Endothelial cell of umbilical vein (primary cell): ENCODE data around the gene DZIP3. TPM values are rescaled to one million over a fixed set of nuclear protein-coding genes. Genes with fewer than 3 reads are reported as not detected.
A peak's percentile ranks its signal among the peaks of the same experiment; 100 is the strongest.

Experiments used
- BruUV-seq: library from RNA; stranded (reverse); fragments of 400-500 nt; replicated peaks from 2 replicates; lab custom pipeline; 2021; lab: Mats Ljungman, UMichigan
- CTCF ChIA-PET: fragments of 300-600, 350-600 bp; sonication (Branson Sonifier 250); formaldehyde crosslinking; loops from one replicate; lab custom pipeline; 2021; ENCODE audit warnings: antibody characterized with exemption, inconsistent platforms; lab: Charles Lee
- POLR2A ChIA-PET: fragments of 300-600, 350-600 bp; sonication (Branson Sonifier 250); formaldehyde crosslinking; loops from one replicate; lab custom pipeline; 2021; ENCODE audit warnings: antibody characterized with exemption, inconsistent platforms; lab: Charles Lee
- DNase-seq: peaks from one replicate; pipeline ENCODE4 v3.0.0-alpha.2; 2011; ENCODE audit warnings: low read depth, low spot score
- FAIRE-seq: peaks from 2 replicates; lab custom pipeline; 2011; peaks lifted over from hg19 to GRCh38; lab: Jason Lieb, UNC
- H2AFZ ChIP-seq: 2 replicates; pipeline ENCODE4 v1.6.0; 2012; ENCODE audit warnings: low read depth, low read length, control low read depth, inconsistent platforms
- H3K27ac ChIP-seq: 2 replicates; pipeline ENCODE4 v1.5.1; 2011; ENCODE audit warnings: low read depth, mild to moderate bottlenecking, control low read depth, low read length, moderate library complexity; ENCODE audit not compliant: insufficient read depth
- H3K27me3 ChIP-seq, 2 experiments: 2 replicates each; pipeline versions ENCODE4 v1.6.0 to v1.6.1; 2011; ENCODE audit warnings: low read length in 2 of 2, mixed read lengths in 1 of 2; ENCODE audit not compliant: control insufficient read depth in 2 of 2, insufficient read depth in 2 of 2
- H3K36me3 ChIP-seq, 2 experiments: 2 replicates in 1 of 2; 3 replicates in 1 of 2; pipeline ENCODE4 v1.5.1; 2011; ENCODE audit warnings: low read length in 2 of 2, mild to moderate bottlenecking in 1 of 2, moderate library complexity in 1 of 2; ENCODE audit not compliant: control insufficient read depth in 2 of 2, insufficient read depth in 2 of 2; ENCODE audit errors: extremely low read depth in 1 of 2
- H3K4me1 ChIP-seq: 3 replicates; pipeline ENCODE4 v1.5.1; 2011; ENCODE audit warnings: mild to moderate bottlenecking, low read length; ENCODE audit not compliant: control insufficient read depth, insufficient read depth; ENCODE audit errors: extremely low read depth
- H3K4me2 ChIP-seq: 2 replicates; pipeline ENCODE4 v1.6.1; 2011; ENCODE audit warnings: low read length, control low read depth, mixed read lengths; ENCODE audit not compliant: insufficient read depth
- H3K4me3 ChIP-seq, 3 experiments: fragments of 200-600 bp in 1 of 3; sonication (generic), shearing (Covaris generic) in 1 of 3; replicated peaks in 1 of 3; 2 replicates each; pipeline ENCODE4 v1.5.1; 2011 to 2016; ENCODE audit warnings: control low read depth in 3 of 3, low read length in 3 of 3, mild to moderate bottlenecking in 2 of 3, inconsistent platforms in 1 of 3, low read depth in 1 of 3, moderate library complexity in 1 of 3; ENCODE audit not compliant: insufficient read depth in 1 of 3
- H3K79me2 ChIP-seq: 2 replicates; pipeline ENCODE4 v1.6.0; 2012; ENCODE audit warnings: low read length, inconsistent platforms; ENCODE audit not compliant: control insufficient read depth, insufficient read depth
- H3K9ac ChIP-seq: replicated peaks from 2 replicates; pipeline ENCODE3; 2011; ENCODE audit warnings: low read length, control low read depth; ENCODE audit not compliant: insufficient read depth; ENCODE audit errors: extremely low read depth
- H3K9me1 ChIP-seq: replicated peaks from 3 replicates; pipeline ENCODE4 v1.6.0; 2011; ENCODE audit warnings: mild to moderate bottlenecking, low read length; ENCODE audit not compliant: control insufficient read depth, insufficient read depth; ENCODE audit errors: extremely low read depth
- H3K9me3 ChIP-seq: replicated peaks from 2 replicates; pipeline ENCODE4 v1.5.1; 2012; ENCODE audit warnings: low read length, inconsistent platforms; ENCODE audit not compliant: control insufficient read depth, insufficient read depth
- H4K20me1 ChIP-seq: replicated peaks from 2 replicates; pipeline ENCODE3; 2011; ENCODE audit warnings: mild to moderate bottlenecking, low read length; ENCODE audit not compliant: control insufficient read depth, insufficient read depth; ENCODE audit errors: extremely low read depth
- CTCF ChIP-seq, 2 donors: IDR thresholded peaks; 1 replicate in 1 of 2; 2 replicates in 1 of 2; pipeline ENCODE4 v1.5.1; 2011; ENCODE audit warnings: low read length in 2 of 2, mild to moderate bottlenecking in 2 of 2, moderate library complexity in 2 of 2, control low read depth in 1 of 2, inconsistent platforms in 1 of 2, low read depth in 1 of 2; ENCODE audit not compliant: insufficient read depth in 1 of 2; ENCODE audit errors: extremely low read depth in 1 of 2
- EZH2 ChIP-seq: IDR thresholded peaks from 2 replicates; pipeline ENCODE4 v1.6.1; 2012; ENCODE audit warnings: borderline replicate concordance, low read depth, mild to moderate bottlenecking, moderate library complexity, low read length, inconsistent platforms; ENCODE audit not compliant: severe bottlenecking
- FOS ChIP-seq: IDR thresholded peaks from 2 replicates; pipeline ENCODE4 v1.6.1; 2011; ENCODE audit warnings: mild to moderate bottlenecking, low read length, moderate library complexity, borderline replicate concordance; ENCODE audit not compliant: insufficient read depth
- GATA2 ChIP-seq: IDR thresholded peaks from 2 replicates; pipeline ENCODE4 v1.7.0; 2011; ENCODE audit warnings: low read depth, mild to moderate bottlenecking, moderate library complexity, mixed read lengths, low read length; ENCODE audit not compliant: insufficient read length, insufficient read depth
- JUN ChIP-seq: IDR thresholded peaks from 2 replicates; pipeline ENCODE4 v1.6.1; 2011; ENCODE audit warnings: borderline replicate concordance, low read depth; ENCODE audit not compliant: insufficient read length, insufficient read depth
- MAX ChIP-seq: IDR thresholded peaks from 2 replicates; pipeline ENCODE4 v1.6.1; 2011; ENCODE audit not compliant: insufficient read depth, insufficient read length
- MYC ChIP-seq: IDR thresholded peaks from one replicate; pipeline ENCODE4 v1.6.1; 2011; ENCODE audit warnings: mild to moderate bottlenecking, low read depth, low read length
- POLR2A ChIP-seq: IDR thresholded peaks from 2 replicates; pipeline ENCODE4 v1.6.1; 2012; ENCODE audit warnings: low read depth, mild to moderate bottlenecking, control low read depth, low read length
- POLR2AphosphoS5 ChIP-seq: IDR thresholded peaks from 2 replicates; pipeline ENCODE4 v1.6.1; 2012; ENCODE audit warnings: low read depth, mild to moderate bottlenecking, control low read depth, low read length, moderate library complexity; ENCODE audit not compliant: insufficient read depth
- dilution Hi-C: fragments of 300-500 bp; cut with MboI; formaldehyde crosslinking; loops from one replicate; pipeline ENCODE4 v1.15.0; 2019; ENCODE audit warnings: low sequenced_read_pairs; ENCODE audit not compliant: extremely low pct_ligation_motif_present
- intact Hi-C: fragments of 100-400 bp; cut with micrococcal nuclease; formaldehyde crosslinking; loops from one replicate; pipeline ENCODE4 v1.10.0; 2022
- polyA plus RNA-seq, 4 experiments: library from polyadenylated mRNA; depleted of rRNA in 3 of 4; stranded (reverse) in 3 of 4; unstranded in 1 of 4; fragments of >200 nt; gene quantifications; 2 replicates each; pipeline versions ENCODE4 v1.2.1 to v1.2.3, GENCODE V29; 2011 to 2012; ENCODE audit warnings: missing spikeins in 1 of 4
- total RNA-seq: library from RNA; stranded (reverse); gene quantifications from 2 replicates; pipeline ENCODE4 v1.2.3, GENCODE V29; 2021

The DZIP3 gene
- total and polyA plus RNA-seq, 2 donors (not counting 3 experiments of a cell fraction or from before 2014, with no cell fraction given), result 1.9 to 6.5 TPM

- Histone ChIP-seq H3K4me2 (peak overlapping the region; percentile 58), H3K79me2 (no peaks in the 10 kb centered on the region), H3K36me3 (peaks cover 0 to 5% of the 10 kb centered on the region in 2 experiments), H3K4me1 (peaks cover 12% of the 10 kb centered on the region), H3K27me3 (no peaks in the 10 kb centered on the region), H3K9ac (no peak overlapping the region), H3K9me3 (no peaks in the 10 kb centered on the region), H3K9me1 (no peaks in the 10 kb centered on the region), H3K27ac (no peak overlapping the region), H3K4me3 (peak overlapping the region in 2 of 3 experiments; percentile 2 to 13), H4K20me1 (no peaks in the 10 kb centered on the region), H2AFZ (no peak overlapping the region)
- no TSS peak for BruUV-seq
- ChIA-PET POLR2A (no interaction called here), CTCF (interaction anchor here (0.7 to 1.2 kb wide), 5 partner anchors 9 to 870 kb away, joined by 3 to 4 read pairs (median 3); no protein-coding TSS in a partner anchor)
- DNase-seq (peak; percentile 63), FAIRE-seq (no peak)
- TF ChIP-seq CTCF (IDR thresholded peaks at IDR 0.05; ENCODE audit: extremely low read depth in 1 of 2, insufficient read depth in 1 of 2, low read depth in 1 of 2, low read length in 2 of 2) (no peak), EZH2 (no peak), POLR2A (no peak)
- intact Hi-C loops (no loop called here), dilution Hi-C loops (no loop called here)
These were observed 43.3 kb upstream of the DZIP3 start for GRCh38 chr3:108546247-108546646.

GRCh38 chr3:108546692-108547091 is 42.8 kb upstream of the DZIP3 start:
- Histone ChIP-seq H3K9ac (no peak overlapping the region), H3K36me3 (peaks cover 0 to 5% of the 10 kb centered on the region in 2 experiments), H3K27me3 (no peaks in the 10 kb centered on the region), H3K4me2 (peak overlapping the region; percentile 58), H3K9me1 (no peaks in the 10 kb centered on the region), H3K9me3 (no peaks in the 10 kb centered on the region), H3K27ac (no peak overlapping the region), H3K4me3 (peak overlapping the region in 1 of 3 experiments; percentile 13), H3K4me1 (peaks cover 12% of the 10 kb centered on the region), H4K20me1 (no peaks in the 10 kb centered on the region), H2AFZ (no peak overlapping the region), H3K79me2 (no peaks in the 10 kb centered on the region)
- POLR2A ChIA-PET, result no interaction called here
- no peak for DNase-seq
- dilution Hi-C loops (no loop called here), intact Hi-C loops (no loop called here)
- no peak for TF ChIP-seq GATA2
- TF ChIP-seq MAX, result no peak
- no peak for TF ChIP-seq JUN
- no peak for TF ChIP-seq CTCF (IDR thresholded peaks at IDR 0.05; ENCODE audit: extremely low read depth in 1 of 2, insufficient read depth in 1 of 2, low read depth in 1 of 2, low read length in 2 of 2)
- no peak for TF ChIP-seq FOS
- no peak for TF ChIP-seq POLR2AphosphoS5
- no peak for TF ChIP-seq POLR2A
- no peak for TF ChIP-seq EZH2
- no peak for TF ChIP-seq MYC
- no peak for FAIRE-seq
- CTCF ChIA-PET, result interaction anchor here (0.7 to 1.2 kb wide), 5 partner anchors 10 to 870 kb away, joined by 3 to 4 read pairs (median 3); no protein-coding TSS in a partner anchor
- BruUV-seq, result no TSS peak
